Measurements from ENCODE around the gene PPM1K. TPM values are rescaled to one million over a fixed set of nuclear protein-coding genes. Genes with fewer than 3 reads are reported as not detected.

PPM1K gene
- total RNA-seq, 1 experiment from 2014 or later: 7.9 TPM

DNA sequence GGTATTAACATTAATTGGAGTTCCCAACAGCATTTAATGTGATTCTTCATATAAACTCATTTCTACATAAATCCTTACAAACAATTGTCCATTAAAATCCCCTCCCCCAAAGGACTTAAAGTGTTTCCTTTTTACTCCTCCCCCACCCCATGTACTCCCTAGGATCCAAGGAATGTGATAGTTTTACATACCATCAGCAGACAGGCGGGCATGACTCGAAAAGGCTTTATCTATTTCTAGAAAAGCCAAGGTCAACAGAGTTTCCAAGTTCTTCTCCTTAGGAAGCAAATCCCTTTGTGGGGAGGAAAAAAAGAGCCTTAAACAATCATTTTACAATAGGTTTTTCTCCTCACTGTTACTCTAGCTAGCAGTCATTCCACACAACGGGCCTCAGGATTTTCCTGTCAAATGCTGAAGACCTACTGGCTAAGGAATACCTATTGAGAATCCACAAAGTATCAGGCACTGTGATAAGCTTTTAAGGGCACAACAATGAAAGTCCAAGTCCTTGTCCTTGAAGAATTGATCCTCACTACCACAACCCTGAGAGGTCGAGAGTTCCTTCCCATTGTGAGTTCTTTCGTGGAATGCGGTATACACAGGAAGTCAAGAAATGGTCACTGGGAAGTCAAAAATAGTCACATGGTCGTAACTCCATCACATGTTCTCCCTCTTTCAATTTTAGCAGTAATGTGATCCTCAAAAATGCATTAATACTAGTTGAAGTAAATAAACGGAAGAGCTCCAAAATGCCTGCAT is 7.2 kb downstream of the PPM1K start:
- no peak for DNase-seq (ENCODE audit: low spot score)

DNA sequence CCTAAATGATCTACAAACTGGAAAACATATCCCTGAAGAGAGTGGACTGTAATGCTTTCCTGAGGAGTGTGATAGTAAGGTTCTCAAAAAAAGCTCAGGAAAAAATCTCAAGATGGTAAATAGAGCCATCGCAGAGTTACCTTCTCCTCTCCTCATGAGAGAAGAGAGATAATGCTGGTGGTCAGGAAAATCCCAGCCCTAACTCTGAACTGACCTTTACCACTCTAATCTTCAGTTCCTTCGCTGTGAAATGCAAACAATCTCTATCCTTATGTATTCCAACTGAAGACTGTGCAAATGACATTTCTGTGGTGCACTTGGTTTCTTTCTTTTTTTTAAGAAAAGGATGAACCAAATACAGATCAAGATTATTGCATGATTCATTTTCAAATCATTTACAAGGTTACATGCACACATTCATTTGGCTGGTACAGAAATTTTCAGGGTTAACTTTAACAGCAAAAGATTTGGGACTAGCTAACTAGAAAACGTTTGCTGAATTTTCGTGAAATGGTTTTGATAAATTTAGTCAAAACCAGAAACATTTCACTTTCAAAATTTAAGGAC is 8.3 kb downstream of the PPM1K start:
- no peak for DNase-seq (ENCODE audit: low spot score)

DNA sequence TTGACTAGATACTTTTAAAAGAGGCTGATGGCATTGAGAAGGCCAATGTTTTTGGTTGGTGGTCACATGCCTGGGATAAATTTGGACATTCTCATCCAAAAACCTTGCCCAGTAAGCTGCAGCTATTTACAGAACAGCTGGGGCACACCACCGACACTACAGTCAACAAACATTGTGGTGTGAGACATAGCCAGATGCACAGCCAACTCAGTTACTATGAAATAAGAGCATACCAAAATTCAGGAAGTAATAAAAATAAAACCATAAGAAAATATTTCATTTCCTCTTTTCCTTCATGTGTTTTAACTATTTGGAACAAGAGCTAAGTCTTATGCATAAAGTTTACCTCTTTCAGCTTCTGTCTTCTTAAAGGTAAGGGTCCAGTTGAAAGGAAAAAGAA is 8.8 kb downstream of the PPM1K start:
- DNase-seq (ENCODE audit: low spot score): no peak

DNA sequence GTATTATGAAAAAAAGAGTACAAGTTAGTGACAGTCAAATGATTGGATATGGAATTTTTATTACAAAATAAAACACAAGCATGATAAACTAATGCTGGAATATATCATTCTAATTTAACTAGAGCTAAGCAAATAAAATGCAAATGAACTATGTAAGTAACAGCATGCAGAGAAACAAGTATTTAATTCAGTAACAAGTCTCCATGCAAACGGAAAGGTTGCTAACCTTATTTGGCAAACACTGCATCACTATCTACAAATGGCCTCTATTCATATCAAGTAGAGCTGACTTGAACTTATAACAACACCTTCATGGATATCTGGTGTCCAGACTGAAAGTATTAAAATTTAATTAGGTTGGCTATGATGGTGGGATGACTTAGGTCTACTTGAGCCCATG is 15.4 kb downstream of the PPM1K start:
- no peak for DNase-seq (ENCODE audit: low spot score)

DNA sequence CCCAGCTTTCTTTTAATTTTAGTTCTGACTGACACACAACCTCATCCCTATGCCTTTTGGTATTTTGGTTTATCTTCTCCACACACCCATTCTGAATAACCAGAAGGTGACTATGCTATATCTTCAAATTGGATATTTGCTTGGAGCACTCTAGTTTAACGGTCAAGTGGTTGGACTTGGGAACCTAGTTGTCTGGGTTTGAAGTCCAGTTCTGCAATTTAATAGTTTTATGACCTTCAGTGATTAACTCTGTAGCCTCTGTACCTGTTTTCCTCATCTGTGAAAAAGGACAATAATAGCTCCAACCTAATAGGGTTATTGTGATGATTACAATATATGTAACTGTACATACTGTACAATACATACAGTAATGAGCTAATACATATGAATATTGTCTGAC is 20.0 kb downstream of the PPM1K start:
- no peak for DNase-seq (ENCODE audit: low spot score)

DNA sequence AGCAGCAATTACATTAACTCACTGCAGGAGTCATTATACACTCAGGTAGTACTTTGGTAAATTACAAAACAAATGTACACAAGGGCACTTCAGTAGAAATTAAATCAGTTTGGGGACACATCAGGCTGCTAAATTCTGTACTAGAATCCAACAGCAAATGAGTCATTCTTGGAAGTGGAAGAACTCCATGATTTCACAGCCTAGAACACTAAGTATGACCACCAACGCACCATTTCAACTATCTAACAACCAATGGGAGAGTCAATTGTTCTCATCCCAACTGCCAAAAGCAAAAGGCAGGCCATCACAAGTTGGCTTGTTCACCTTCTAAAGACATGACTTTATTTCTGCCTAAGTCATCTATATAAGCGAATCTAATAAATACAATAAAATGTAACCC is 26.6 kb downstream of the PPM1K start:
- DNase-seq (ENCODE audit: low spot score): no peak

DNA sequence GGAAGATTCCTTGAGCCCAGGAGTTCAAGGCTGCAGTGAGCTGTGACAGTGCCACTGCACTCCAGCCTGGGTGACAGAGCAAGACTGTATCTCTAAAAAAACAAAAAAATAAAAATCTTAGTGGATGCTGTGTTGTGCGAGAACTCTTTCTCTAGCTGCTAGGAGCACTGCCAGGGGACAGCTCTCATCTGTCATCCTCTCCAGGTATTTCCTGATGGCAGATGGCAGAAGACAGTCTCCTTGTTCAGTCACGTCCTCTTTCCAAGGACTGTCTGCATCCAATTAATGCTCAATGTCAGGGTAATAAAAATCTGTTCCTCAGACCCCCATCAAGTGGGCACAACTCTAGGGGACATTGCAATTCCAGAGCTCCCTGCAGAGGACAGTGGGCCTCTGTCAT is 29.2 kb downstream of the PPM1K start:
- DNase-seq (ENCODE audit: low spot score): no peak

DNA sequence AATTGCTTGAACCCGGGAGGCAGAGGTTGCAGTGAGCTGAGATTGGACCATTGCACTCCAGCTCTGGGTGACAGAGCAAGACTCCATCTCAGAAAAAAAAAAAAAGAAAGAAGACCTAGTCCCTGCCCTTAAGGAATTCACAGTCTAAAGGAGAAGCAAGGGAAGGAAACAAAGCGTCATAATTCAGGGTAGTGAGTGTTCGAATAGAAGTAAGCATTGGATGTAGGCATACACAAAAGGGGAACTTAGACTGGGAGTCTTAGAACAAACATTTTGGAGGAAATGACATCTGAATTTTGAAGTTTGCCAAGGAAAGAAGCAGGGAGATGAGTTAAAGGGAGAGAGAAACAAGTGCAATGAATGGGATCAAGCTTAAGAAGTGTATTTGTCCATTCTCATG is 32.4 kb downstream of the PPM1K start:
- no peak for DNase-seq (ENCODE audit: low spot score)

DNA sequence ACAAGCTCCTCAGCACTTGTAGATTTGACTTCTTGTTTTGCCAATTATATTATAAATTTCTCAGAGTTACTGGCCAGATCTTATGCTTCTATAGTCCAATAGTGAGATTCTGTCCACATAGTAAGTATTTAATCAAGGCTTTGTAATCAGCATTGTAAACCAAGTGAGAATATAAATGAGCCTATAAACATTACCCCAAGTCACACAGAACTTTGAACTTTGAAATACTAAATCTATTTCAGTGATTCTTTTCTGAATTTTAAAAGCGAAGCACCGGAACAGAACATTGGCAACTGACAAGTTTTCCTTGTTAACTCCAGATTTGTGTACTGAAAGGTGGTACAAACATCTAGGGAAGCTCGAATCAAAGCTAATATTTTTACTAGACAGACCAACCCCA is 37.2 kb downstream of the PPM1K start:
- DNase-seq (ENCODE audit: low spot score): no peak

DNA sequence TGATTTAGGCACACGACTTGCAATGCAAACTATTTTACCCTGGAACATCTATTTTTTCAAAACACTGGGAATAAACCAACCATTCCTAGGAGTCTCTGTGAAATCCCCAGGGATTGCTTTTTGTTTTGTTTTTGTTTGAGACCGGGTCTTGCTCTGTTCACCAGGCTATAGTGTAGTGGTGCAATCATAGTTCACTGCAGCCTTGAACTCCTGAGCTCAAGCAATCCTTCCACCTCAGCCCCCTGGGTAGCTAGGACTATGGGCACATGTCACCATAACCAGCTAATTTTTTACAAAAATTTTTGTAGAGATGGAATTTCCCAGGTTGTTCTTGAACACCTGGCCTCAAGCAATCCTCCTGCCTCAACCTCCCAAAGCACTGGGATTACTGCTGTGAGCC is 37.8 kb downstream of the PPM1K start:
- no peak for DNase-seq (ENCODE audit: low spot score)

DNA sequence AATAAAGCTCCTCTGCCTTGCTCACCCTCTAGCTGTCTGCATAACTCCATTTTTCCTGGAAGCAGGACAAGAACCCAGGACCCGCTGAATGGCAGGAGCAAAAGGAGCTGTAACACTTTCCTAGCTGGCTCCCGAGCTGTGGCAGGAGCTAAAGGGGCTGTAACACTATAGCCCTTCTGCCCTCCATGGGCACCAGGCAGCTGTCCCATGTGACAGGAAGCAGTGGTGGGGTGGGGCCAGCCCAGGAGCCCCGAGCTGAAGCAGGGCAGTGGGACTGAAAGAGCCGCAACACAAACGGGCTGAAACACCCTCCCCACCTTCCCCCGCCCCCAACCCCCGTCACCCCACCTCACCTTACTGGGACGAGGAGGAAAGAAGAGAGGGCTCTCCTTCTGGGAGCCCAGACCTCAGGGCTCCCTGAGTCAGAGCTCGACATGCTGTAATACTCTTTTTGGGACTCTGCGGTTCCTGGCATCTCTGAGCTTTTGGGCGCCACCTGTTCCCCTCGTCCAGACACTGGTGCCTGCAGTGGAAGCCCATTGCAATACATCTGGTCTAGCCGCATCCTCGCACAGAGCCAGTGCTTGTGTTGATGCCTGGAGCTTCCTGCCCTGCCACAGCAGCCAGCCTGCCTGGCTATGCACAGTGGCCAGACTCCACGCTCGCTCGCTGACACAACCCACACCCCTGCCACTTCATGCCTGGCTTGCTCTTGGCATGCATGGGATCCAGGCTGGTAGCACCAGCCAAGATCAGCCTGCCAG is 39.4 kb downstream of the PPM1K start:
- DNase-seq (ENCODE audit: low spot score): no peak

DNA sequence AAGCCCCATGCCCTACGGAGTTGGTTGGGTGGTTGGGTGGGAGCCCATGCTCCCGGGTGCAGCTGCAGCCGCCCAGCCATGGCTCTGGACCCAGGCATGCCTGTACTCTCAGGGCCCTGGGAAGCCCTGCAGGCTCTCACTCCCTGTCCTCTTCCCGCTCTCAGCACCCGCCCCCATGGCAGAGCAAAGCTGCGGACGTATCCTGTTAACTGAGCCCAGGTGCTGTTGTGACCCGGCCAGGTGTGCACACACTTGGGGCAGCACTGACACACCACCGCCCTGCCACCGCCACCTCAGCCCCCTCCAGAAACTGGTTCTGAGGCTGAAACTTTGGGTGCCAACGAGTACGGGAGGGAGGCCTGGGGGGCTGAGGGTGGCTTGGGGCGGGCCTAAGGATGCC is 40.3 kb downstream of the PPM1K start:
- no peak for DNase-seq (ENCODE audit: low spot score)

DNA sequence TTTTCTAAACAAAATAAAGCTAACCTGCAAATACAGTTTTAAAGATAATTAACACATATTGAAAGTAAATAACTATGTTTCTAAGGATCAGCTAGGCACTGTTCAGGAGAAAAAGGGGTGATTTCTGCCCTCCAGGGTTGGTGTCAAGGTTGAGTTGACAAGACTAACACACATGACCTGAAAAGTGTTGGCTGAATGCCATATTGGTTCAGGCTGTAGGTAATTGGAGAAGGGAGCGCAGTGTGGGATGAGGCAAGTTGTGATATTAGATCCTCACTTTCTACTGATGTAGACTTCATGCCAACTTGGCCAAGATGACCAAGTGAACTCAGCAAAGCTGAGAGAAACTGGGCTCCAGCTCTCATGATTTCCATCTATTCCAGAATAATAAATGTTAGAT is 42.2 kb downstream of the PPM1K start:
- no peak for DNase-seq (ENCODE audit: low spot score)

DNA sequence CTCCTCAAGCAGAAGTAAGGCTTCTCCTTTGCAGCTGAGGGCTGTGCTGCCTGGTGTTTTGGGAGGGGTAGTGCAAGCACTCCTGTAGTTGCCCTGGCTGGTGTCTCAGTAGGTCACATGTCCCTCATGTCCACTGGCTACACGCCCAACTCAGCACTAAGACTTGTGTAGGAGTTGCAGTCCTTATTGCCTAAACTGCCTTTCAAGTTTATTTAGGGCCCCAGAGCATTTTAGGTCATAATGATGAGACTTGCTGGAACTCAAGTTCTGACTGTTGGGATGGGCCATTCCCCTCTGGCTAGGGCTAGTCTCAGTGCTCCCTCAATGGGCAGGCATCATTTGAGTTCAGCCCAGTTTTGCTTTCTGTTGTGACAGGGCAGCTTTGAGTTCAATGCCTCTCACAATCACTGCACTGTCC is 44.1 kb downstream of the PPM1K start:
- no peak for DNase-seq (ENCODE audit: low spot score)

DNA sequence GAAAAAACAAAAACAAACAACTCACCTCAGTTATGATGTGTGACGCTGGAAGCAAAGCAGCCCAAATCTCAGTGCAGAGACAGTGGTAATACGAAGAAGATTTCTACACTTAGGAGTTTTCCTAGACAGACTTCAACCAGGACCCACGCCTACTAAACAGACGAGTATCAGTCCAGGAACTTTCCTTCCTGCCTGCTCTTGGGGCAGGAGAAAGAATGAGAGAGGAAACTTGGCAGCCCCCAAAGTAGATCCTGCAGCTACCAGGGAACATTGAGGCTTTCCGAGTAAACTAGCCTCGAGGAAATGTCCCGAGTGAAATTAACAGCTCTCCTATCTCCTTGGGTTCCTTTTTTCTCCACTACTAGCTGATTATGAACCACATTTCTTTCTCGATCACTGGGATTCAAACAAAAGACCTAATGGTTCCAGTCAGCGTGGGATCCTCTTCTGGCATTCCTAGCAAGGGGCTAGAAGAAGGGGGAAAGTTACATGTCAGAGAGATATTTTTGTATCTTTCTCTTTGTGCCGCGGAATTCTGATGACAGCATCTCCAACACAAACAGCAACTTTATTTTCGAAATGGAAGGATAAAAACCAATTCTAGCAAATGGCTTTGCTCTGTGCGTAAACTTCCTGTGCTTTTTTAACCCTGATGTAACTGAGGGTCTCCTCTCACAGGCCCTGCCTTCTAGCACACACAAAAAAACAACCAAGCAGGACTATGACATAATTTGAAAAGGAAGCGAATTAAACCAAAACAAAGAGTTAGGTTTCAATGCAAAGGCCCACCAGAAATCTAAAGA is 53.2 kb downstream of the PPM1K start:
- DNase-seq (ENCODE audit: low spot score): no peak

DNA sequence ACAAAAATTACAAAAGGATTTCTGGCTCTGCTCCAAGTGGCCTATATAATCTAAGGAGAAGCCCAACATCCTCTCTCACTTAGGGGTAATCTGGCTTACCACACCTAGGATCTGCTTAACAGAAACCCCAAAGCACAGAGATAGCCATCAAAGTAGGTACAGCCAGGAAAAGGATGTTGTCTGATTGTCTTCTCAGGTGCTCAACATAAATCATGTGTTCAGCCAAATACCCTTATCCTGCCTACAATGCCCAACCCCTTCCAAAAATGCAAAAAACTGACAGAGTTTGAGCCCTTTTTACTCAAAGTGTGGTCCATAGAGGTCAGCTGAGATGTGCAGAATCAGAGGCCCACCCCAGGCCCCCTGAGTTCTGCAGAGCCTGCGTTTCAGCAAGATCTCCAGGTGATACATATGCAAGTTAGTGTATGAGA is 53.9 kb downstream of the PPM1K start:
- no peak for DNase-seq (ENCODE audit: low spot score)

DNA sequence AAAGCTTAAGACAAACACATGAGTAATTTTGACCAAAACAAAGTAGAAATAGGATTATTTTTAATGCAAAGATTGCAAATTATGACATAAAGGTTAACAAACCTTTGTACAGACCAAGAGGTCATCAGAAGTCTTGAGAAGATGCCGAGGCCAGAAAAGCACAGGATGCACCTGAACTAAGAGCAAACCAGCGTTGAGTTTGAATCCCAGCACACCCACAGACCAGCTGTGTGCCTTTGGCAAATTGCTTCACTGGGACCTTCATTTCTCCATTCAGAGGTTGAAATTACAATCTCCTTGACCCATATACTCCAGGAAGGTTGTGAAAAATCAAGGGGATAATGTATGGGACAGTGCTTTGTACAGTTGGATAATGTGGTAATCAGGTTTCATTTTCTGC is 56.6 kb downstream of the PPM1K start:
- DNase-seq (ENCODE audit: low spot score): no peak

DNA sequence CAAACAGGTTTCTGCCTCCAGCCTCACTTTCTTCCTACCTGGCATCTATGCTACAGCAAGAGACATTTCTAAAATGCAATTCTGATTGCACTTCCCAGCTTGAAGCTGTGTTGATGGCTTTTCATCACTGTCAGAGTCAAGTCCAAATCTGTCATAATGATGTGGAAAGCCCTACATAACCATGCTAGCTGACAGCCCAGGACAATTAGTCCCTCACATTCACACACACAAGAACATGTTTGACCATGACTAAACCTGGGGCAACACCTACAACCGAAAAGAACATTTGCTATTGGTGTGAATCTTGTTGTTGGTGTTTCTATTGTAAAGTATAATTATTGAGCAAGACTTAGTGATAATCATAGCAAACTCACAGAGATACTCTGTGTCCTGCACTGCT is 58.2 kb downstream of the PPM1K start:
- DNase-seq (ENCODE audit: low spot score): no peak

DNA sequence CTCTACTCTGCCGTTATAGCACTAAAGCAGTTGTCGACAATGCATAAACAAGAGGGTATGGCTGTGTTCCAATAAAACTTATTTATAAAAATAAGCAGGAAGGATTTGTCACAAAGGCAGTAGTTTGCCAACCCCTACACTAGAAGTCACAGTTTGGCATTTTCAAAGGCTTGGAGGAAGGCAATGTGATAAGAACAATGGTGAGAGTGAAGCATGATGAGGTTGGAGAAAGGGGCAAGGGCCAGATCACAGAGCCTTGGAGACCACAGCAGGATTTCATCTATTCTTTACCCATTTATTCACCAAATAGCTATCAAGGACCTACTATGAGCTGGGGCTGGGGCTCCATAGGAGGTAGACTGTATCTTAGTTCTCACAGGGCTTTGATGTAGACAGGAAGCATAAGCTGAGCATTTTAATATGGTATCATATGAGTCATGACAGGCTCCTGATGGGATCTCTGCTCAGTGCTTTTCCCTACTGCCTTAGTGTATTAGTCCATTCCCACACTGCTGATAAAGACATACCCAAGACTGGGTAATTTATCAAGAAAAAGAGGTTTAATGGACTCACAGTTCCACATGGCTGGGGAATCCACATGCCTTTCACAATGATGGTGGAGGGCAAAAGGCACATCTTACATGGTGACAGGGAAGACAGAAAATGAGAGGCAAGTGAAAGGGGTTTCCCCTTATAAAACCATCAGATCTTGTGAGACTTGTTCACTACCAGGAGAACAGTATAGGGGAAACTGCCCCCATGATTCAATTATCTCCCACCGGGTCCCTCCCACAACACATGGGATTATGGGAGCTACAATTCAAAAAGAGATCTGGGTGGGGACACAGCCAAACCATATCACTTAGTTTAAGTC is 58.9 kb downstream of the PPM1K start:
- DNase-seq (ENCODE audit: low spot score): peak; percentile 52

DNA sequence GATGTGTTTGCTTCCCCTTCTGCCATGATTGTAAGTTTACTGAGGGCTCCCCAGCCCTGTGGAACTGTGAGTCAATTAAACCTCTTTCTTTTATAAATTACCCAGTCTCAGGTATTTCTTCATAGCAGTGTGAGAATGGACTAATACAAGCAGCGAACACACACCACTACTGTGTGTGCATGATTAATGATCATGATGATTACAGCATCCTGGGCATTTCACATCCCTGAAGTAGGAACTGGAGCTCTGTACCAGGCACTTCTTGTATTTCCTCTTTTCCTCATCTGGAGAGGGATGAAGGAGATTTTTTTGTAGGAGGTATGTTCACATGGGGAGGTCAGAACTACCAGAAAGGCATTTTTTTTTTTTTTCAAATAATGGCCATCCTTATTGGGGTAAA is 60.8 kb downstream of the PPM1K start:
- no peak for DNase-seq (ENCODE audit: low spot score)

DNA sequence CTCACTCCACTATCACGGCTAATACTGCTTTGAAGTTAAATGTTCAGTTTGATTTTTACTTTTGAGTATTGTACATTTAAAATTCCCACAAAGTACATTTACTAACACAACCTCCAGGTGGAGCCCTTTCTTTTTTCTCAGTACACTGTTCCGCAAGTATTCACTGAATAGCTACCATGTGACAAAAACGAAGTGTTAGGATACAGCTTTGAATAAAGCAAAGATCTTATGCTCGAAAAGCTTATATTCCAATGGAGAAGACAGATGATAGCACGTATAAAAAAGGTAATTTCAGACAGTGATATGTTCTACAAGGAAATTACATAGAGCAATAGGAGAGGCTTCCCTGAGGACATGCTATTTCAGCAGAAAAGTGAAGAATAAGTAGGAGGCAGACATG is 65.3 kb downstream of the PPM1K start:
- DNase-seq (ENCODE audit: low spot score): peak; percentile 33

Measured in A172 (cell line).